ENCODE measurements around the gene MARCHF4. TPM values are rescaled to one million over a fixed set of nuclear protein-coding genes. Genes with fewer than 3 reads are reported as not detected.

MARCHF4 gene, protein sequence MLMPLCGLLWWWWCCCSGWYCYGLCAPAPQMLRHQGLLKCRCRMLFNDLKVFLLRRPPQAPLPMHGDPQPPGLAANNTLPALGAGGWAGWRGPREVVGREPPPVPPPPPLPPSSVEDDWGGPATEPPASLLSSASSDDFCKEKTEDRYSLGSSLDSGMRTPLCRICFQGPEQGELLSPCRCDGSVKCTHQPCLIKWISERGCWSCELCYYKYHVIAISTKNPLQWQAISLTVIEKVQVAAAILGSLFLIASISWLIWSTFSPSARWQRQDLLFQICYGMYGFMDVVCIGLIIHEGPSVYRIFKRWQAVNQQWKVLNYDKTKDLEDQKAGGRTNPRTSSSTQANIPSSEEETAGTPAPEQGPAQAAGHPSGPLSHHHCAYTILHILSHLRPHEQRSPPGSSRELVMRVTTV
- total RNA-seq (0.26 and 1.3 TPM in 2 replicates), polyA plus RNA-seq (3.6 and 7.3 TPM in 2 replicates), polyA minus RNA-seq (ENCODE audit: low replicate concordance) (6.3 and 16.2 TPM in 2 replicates)
- 8.0 and 13.5 TPM in 2 replicates for polyA plus RNA-seq (2012)

DNA sequence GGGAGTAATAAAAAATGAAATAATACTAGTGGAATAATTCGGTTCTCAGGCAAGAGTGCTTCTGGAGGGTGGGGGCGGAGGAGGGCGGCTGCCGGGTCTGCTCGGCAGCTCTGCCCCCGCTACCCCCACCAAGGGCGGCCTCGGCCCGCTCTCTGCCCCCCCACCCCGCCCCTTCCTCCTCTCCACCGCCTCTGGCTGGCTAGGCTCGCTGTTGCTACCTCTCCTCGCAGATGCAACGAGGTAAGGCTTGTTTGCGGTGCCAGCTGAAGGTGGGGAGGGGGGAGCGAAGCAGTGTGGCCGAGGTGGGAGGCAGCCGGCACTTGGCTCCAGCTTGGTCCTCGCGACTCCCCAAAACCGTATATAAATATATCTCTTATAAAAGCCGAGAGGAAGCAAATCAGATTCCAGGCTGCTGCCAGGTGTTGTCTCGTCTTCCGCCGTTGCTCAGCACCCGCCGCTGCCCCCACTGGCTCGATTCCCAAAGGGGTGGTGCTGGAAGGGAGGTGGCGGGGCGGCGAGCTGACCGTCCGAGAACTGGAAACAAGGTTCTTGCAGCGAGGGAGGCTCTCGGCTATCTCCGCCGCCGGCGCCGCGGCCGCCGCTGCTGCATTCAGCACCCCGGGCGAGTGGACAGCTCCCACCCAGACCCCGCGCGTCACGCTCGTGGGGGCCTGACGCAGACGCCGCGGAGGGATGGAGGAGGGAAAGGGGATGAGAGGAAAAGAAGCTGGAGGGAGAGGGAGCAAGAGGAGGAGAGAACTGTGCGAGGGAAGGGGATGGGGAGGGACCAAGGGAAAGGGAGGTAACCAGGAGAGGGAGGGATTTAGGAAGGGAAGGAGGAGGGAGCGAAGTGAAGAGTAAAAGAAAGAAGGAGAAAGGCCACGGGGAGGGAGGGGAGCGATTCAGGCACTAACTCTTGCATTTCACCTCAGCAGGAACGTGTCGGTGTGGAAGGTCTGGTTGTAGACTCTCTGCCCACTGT is at the start of gene MARCHF4:
MARCHF4 (minus strand) TSS at position 763 of the 982 bp plus-strand sequence. CDS start 2,223 bp downstream, outside the sequence.
- peak within 1 kb of the TSS; percentile 94 for H3K4me2 ChIP-seq (ENCODE audit: extremely low read depth, insufficient read depth, low read length)
- peak within 1 kb of the TSS; percentile 98 for H3K27ac ChIP-seq (ENCODE audit: insufficient read depth, low read length)
- H3K79me2 ChIP-seq (ENCODE audit: control insufficient read depth, insufficient read depth, low read length): peaks cover 17% of the 10 kb centered on the region
- H3K4me3 ChIP-seq (replicated peaks in 1 of 4; ENCODE audit: control extremely low read depth in 1 of 4, insufficient read depth in 1 of 4, low read depth in 3 of 4, low read length in 4 of 4): peak within 1 kb of the TSS; percentile 56 to 76 (median 68)
- no peaks in the 10 kb centered on the region for H3K36me3 ChIP-seq (ENCODE audit: control insufficient read depth, insufficient read depth, low read length)
- peaks cover 23% of the 10 kb centered on the region for H3K4me1 ChIP-seq (ENCODE audit: control insufficient read depth, extremely low read depth, insufficient read depth, low read length)
- peak within 1 kb of the TSS; percentile 68 for H2AFZ ChIP-seq (ENCODE audit: low read length)
- peak; percentile 80 to 87 for DNase-seq (ENCODE audit: low read depth in 2 of 2)
- H3K9me3 ChIP-seq (ENCODE audit: control insufficient read depth, insufficient read depth, low read depth, low read length): no peaks in the 10 kb centered on the region
- no peaks in the 10 kb centered on the region for H3K27me3 ChIP-seq (ENCODE audit: control insufficient read depth, insufficient read depth, low read length)
- no peaks in the 10 kb centered on the region for H4K20me1 ChIP-seq (ENCODE audit: control insufficient read depth, extremely low read depth, insufficient read depth, low read length)
- peak within 1 kb of the TSS; percentile 69 for H3K9ac ChIP-seq (ENCODE audit: insufficient read depth, low read length)
- no peak for TF ChIP-seq EZH2 (IDR thresholded peaks at IDR 0.05; ENCODE audit: low read length, missing control alignments)
- TF ChIP-seq, protein P1, sequence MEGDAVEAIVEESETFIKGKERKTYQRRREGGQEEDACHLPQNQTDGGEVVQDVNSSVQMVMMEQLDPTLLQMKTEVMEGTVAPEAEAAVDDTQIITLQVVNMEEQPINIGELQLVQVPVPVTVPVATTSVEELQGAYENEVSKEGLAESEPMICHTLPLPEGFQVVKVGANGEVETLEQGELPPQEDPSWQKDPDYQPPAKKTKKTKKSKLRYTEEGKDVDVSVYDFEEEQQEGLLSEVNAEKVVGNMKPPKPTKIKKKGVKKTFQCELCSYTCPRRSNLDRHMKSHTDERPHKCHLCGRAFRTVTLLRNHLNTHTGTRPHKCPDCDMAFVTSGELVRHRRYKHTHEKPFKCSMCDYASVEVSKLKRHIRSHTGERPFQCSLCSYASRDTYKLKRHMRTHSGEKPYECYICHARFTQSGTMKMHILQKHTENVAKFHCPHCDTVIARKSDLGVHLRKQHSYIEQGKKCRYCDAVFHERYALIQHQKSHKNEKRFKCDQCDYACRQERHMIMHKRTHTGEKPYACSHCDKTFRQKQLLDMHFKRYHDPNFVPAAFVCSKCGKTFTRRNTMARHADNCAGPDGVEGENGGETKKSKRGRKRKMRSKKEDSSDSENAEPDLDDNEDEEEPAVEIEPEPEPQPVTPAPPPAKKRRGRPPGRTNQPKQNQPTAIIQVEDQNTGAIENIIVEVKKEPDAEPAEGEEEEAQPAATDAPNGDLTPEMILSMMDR (conservative IDR thresholded peaks at IDR 0.05 in 1 of 2, IDR thresholded peaks at IDR 0.05 in 1 of 2; ENCODE audit: low read depth in 1 of 2, low read length in 2 of 2): no peak

DNA sequence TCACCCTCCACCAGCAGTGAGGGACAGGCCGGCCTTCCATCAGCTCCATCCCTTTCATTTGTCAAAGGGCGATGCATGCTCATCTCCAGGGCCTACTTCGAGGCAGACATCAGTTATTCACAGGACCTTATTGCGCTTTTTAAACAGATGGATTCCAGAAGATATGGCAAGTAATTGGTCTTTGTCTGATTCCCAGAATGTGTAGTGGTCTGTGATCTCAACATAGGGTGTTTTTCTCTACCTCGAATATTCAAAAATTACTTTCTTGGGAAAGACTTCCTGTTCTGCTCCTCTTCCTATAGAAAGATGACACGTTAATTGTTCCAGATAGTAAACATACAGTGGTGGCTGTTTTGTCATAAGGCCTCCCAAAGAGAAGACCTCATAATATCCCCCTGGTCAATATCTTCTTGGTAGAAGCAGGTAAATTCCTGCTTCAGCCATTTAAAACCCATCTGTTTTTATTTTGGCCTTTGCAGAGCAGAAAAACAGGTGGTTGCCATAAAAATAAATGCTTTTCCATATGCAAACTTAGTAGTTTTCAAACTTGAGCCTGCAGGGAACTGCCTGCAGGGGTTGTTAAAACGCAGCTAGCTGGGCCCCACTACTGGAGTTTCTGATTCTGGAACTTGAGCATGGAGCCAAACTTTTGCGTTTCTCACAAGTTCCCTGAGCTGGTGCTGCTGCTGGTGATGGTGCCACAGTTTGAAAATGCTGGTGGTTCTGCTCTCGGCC is 48.3 kb upstream of the MARCHF4 start:
- Histone ChIP-seq H4K20me1 (ENCODE audit: control insufficient read depth, extremely low read depth, insufficient read depth, low read length) (no peaks in the 10 kb centered on the region), H3K27ac (ENCODE audit: insufficient read depth, low read length) (no peak overlapping the region), H3K4me3 (replicated peaks in 1 of 4; ENCODE audit: control extremely low read depth in 1 of 4, insufficient read depth in 1 of 4, low read depth in 3 of 4, low read length in 4 of 4) (no peak overlapping the region), H3K36me3 (ENCODE audit: control insufficient read depth, insufficient read depth, low read length) (peaks cover 26% of the 10 kb centered on the region), H3K4me1 (ENCODE audit: control insufficient read depth, extremely low read depth, insufficient read depth, low read length) (no peaks in the 10 kb centered on the region), H3K27me3 (ENCODE audit: control insufficient read depth, insufficient read depth, low read length) (no peaks in the 10 kb centered on the region), H3K4me2 (ENCODE audit: extremely low read depth, insufficient read depth, low read length) (no peak overlapping the region), H3K9ac (ENCODE audit: insufficient read depth, low read length) (no peak overlapping the region), H3K9me3 (ENCODE audit: control insufficient read depth, insufficient read depth, low read depth, low read length) (no peaks in the 10 kb centered on the region), H2AFZ (ENCODE audit: low read length) (no peak overlapping the region), H3K79me2 (ENCODE audit: control insufficient read depth, insufficient read depth, low read length) (no peaks in the 10 kb centered on the region)
- no peak for DNase-seq (ENCODE audit: low read depth in 2 of 2)
- TF ChIP-seq, protein P1 (conservative IDR thresholded peaks at IDR 0.05 in 1 of 2, IDR thresholded peaks at IDR 0.05 in 1 of 2; ENCODE audit: low read depth in 1 of 2, low read length in 2 of 2): no peak
